CD4-positive, alpha-beta T cell (primary cell): Measurements from ENCODE around the gene NPIPB8. TPM values are rescaled to one million over a fixed set of nuclear protein-coding genes. Genes with fewer than 3 reads are reported as not detected.
"Not testable (repeated sequence)": the region's sequence is repeated elsewhere in the genome, so short reads cannot be mapped to it uniquely, and the experiment has no call there.

Experiments
- ATAC-seq: fragments of 200-7000 bp; cut with Tn5 transposase; one replicate; pipeline ENCODE4 v1.10.0; 2022; ENCODE audit warnings: mild to moderate bottlenecking; ENCODE audit not compliant: poor library complexity
- CTCF ChIA-PET: fragments of 350-600 bp; sonication (Branson Sonifier 250); formaldehyde crosslinking; loops from one replicate; lab custom pipeline; 2021; ENCODE audit warnings: antibody characterized with exemption, inconsistent platforms; lab: Charles Lee
- POLR2A ChIA-PET: fragments of 350-600 bp; sonication (Branson Sonifier 250); formaldehyde crosslinking; loops from one replicate; lab custom pipeline; 2021; ENCODE audit warnings: antibody characterized with exemption, inconsistent platforms; lab: Charles Lee
- DNase-seq, 14 experiments: peaks; one replicate each; pipeline ENCODE4 v3.0.0-alpha.2; 2013 to 2020; ENCODE audit warnings: mixed read lengths in 2 of 14
- H3K27ac ChIP-seq, 2 donors: one replicate each; pipeline versions ENCODE4 v1.5.1 to v1.7.0; 2013; ENCODE audit warnings: low read length in 2 of 2, low read depth in 1 of 2, mild to moderate bottlenecking in 1 of 2
- H3K27me3 ChIP-seq, 2 experiments: 1 replicate in 1 of 2; 2 replicates in 1 of 2; pipeline versions ENCODE4 v1.6.1 to v1.7.0; 2013; ENCODE audit warnings: low read length in 2 of 2, control low read depth in 1 of 2, mild to moderate bottlenecking in 1 of 2, moderate library complexity in 1 of 2; ENCODE audit not compliant: insufficient read depth in 2 of 2, control insufficient read depth in 1 of 2
- H3K36me3 ChIP-seq: one replicate; pipeline ENCODE4 v1.6.1; 2013; ENCODE audit warnings: low read length, control low read depth; ENCODE audit not compliant: insufficient read depth
- H3K4me1 ChIP-seq: one replicate; pipeline ENCODE4 v1.6.1; 2013; ENCODE audit warnings: low read length, control low read depth; ENCODE audit not compliant: insufficient read depth
- H3K4me3 ChIP-seq: one replicate; pipeline ENCODE4 v1.5.1; 2013; ENCODE audit warnings: mild to moderate bottlenecking, low read length, moderate library complexity
- H3K9me3 ChIP-seq, 2 experiments: 1 replicate in 1 of 2; 2 replicates in 1 of 2; pipeline versions ENCODE4 v1.6.1 to v1.7.0; 2013; ENCODE audit warnings: low read length in 2 of 2, mild to moderate bottlenecking in 2 of 2, control low read depth in 1 of 2, moderate library complexity in 1 of 2; ENCODE audit not compliant: control insufficient read depth in 1 of 2, insufficient read depth in 1 of 2
- H3K27ac Mint-ChIP-seq: one replicate; pipeline ENCODE4 v1.8.0; 2020; ENCODE audit warnings: mixed read lengths
- H3K27me3 Mint-ChIP-seq: one replicate; pipeline ENCODE4 v1.8.0; 2021; ENCODE audit warnings: mixed read lengths
- H3K36me3 Mint-ChIP-seq: one replicate; pipeline ENCODE4 v1.8.0; 2021; ENCODE audit warnings: low read depth, mixed read lengths
- H3K4me1 Mint-ChIP-seq: one replicate; pipeline ENCODE4 v1.8.0; 2021; ENCODE audit warnings: low read depth, mixed read lengths
- H3K4me3 Mint-ChIP-seq: one replicate; pipeline ENCODE4 v1.8.0; 2020; ENCODE audit warnings: mild to moderate bottlenecking, mixed read lengths
- H3K9me3 Mint-ChIP-seq: one replicate; pipeline ENCODE4 v1.8.0; 2020; ENCODE audit warnings: mixed read lengths
- intact Hi-C, 2 experiments: fragments of 100-400 bp; cut with DNase I in 1 of 2; cut with micrococcal nuclease in 1 of 2; formaldehyde crosslinking; loops; one replicate each; pipeline versions ENCODE4 v1.15.1 to v1.9.0; 2023 to 2025; cut with DNase I, micrococcal nuclease
- total RNA-seq, 174 experiments: library from RNA in 2 of 174; stranded (reverse) in 2 of 174; gene quantifications; one replicate each; pipeline ENCODE4 v1.2.3 and lab custom pipeline; 2021 to 2026
- TF ChIP-seq, protein P1 (sequence below): fragments of 200-600 bp; IDR thresholded peaks from one replicate; pipeline ENCODE4 v1.8.0; 2022; ENCODE audit warnings: antibody characterized with exemption, mild to moderate bottlenecking

Gene NPIPB8
- total RNA-seq, 2 experiments from 2014 or later, result 0.58 TPM; not detected in 1

GRCh38 chr16:28614561-28614960 is 23.3 kb upstream of the NPIPB8 start:
- H3K4me3 ChIP-seq, H3K36me3 ChIP-seq, H3K27ac Mint-ChIP-seq, H3K27ac ChIP-seq, H3K36me3 Mint-ChIP-seq, H3K4me1 ChIP-seq, CTCF ChIA-PET, DNase-seq, H3K27me3 ChIP-seq, H3K27me3 Mint-ChIP-seq, H3K9me3 Mint-ChIP-seq, H3K4me3 Mint-ChIP-seq, H3K9me3 ChIP-seq, POLR2A ChIA-PET, ATAC-seq: not testable (repeated sequence)
- intact Hi-C loops, result loop anchor here in 1 of 2 experiments (10.0 kb wide), 1 partner anchor 60 kb away; the partner anchor contains the start of gene SGF29
- peaks cover 14% of the 10 kb centered on the region for H3K4me1 Mint-ChIP-seq

GRCh38 chr16:28615486-28616223 is 22.2 kb upstream of the NPIPB8 start:
- ATAC-seq, H3K27me3 ChIP-seq, H3K9me3 Mint-ChIP-seq, H3K27ac ChIP-seq, H3K9me3 ChIP-seq, CTCF ChIA-PET, H3K36me3 ChIP-seq, H3K4me3 ChIP-seq, H3K4me3 Mint-ChIP-seq, H3K27me3 Mint-ChIP-seq, H3K4me1 ChIP-seq, H3K4me1 Mint-ChIP-seq, H3K27ac Mint-ChIP-seq, POLR2A ChIA-PET: not testable (repeated sequence)
- peak in 4 of 14 experiments; percentile 17 to 36 (median 24) for DNase-seq
- intact Hi-C loops, result loop anchor here in 1 of 2 experiments (5.0 to 10.0 kb wide), 2 partner anchors 61 to 338 kb away; partner anchors contain the start of gene SGF29
- TF ChIP-seq, protein P1, sequence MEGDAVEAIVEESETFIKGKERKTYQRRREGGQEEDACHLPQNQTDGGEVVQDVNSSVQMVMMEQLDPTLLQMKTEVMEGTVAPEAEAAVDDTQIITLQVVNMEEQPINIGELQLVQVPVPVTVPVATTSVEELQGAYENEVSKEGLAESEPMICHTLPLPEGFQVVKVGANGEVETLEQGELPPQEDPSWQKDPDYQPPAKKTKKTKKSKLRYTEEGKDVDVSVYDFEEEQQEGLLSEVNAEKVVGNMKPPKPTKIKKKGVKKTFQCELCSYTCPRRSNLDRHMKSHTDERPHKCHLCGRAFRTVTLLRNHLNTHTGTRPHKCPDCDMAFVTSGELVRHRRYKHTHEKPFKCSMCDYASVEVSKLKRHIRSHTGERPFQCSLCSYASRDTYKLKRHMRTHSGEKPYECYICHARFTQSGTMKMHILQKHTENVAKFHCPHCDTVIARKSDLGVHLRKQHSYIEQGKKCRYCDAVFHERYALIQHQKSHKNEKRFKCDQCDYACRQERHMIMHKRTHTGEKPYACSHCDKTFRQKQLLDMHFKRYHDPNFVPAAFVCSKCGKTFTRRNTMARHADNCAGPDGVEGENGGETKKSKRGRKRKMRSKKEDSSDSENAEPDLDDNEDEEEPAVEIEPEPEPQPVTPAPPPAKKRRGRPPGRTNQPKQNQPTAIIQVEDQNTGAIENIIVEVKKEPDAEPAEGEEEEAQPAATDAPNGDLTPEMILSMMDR, result peak; percentile 56
- H3K36me3 Mint-ChIP-seq, result peaks cover 15% of the 10 kb centered on the region

DNA sequence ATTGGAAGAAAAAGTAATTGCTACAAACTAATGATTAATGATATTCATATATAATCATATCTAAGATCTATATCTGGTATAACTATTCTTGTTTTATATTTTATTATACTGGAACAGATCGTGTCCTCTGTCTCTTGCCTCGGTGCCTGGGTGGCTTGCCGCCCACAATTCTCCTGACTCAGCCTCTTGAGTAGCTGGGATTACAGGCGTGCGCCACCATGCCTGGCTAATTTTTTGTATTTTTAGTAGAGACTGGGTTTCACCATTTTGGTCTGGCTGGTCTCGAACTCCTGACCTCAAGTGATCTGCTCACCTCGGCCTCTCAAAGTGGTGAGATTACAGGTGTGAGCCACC is 21.7 kb upstream of the NPIPB8 start:
- H3K27me3 ChIP-seq, H3K36me3 ChIP-seq, H3K27ac ChIP-seq, H3K4me1 ChIP-seq, H3K4me3 Mint-ChIP-seq, H3K27me3 Mint-ChIP-seq, H3K4me3 ChIP-seq, ATAC-seq, H3K27ac Mint-ChIP-seq, DNase-seq, H3K9me3 ChIP-seq, H3K4me1 Mint-ChIP-seq, POLR2A ChIA-PET, H3K9me3 Mint-ChIP-seq: not testable (repeated sequence)
- peaks cover 15% of the 10 kb centered on the region for H3K36me3 Mint-ChIP-seq
- intact Hi-C loops, result loop anchor here in 1 of 2 experiments (5.0 to 10.0 kb wide), 2 partner anchors 61 to 339 kb away; partner anchors contain the start of gene SGF29
- CTCF ChIA-PET, result interaction anchor here (0.8 kb wide), 1 partner anchor 125 kb away, joined by 3 read pairs; no protein-coding TSS in a partner anchor

- H3K27me3 Mint-ChIP-seq, result no peaks in the 10 kb centered on the region
- peaks cover 16% of the 10 kb centered on the region for H3K36me3 Mint-ChIP-seq
- CTCF ChIA-PET, result interaction anchor here (0.8 kb wide), 1 partner anchor 126 kb away, joined by 3 read pairs; no protein-coding TSS in a partner anchor
- DNase-seq (peak in 1 of 14 experiments; percentile 7), ATAC-seq (no peak)
- Histone ChIP-seq H3K9me3 (no peaks in the 10 kb centered on the region), H3K4me3 (no peak overlapping the region), H3K4me1 (no peaks in the 10 kb centered on the region), H3K36me3 (peaks cover 4% of the 10 kb centered on the region), H3K27ac (no peak overlapping the region), H3K27me3 (no peaks in the 10 kb centered on the region)
- TF ChIP-seq, protein P1, result no peak
- peaks cover 2% of the 10 kb centered on the region for H3K4me1 Mint-ChIP-seq
- POLR2A ChIA-PET, result no interaction called here
- intact Hi-C loops, result loop anchor here in 1 of 2 experiments (5.0 to 10.0 kb wide), 2 partner anchors 62 to 339 kb away; partner anchors contain the start of gene SGF29
- no peak overlapping the region for H3K27ac Mint-ChIP-seq
- H3K4me3 Mint-ChIP-seq, result no peak overlapping the region
- H3K9me3 Mint-ChIP-seq, result no peaks in the 10 kb centered on the region
These were observed 21.2 kb upstream of the NPIPB8 start for GRCh38 chr16:28616636-28617035.
